Cardiac muscle cell (in vitro differentiated cells and primary cell): ENCODE data around the gene PADI3. TPM values are rescaled to one million over a fixed set of nuclear protein-coding genes. Genes with fewer than 3 reads are reported as not detected.

Source experiments
- DNase-seq, 2 donors: peaks; one replicate each; pipeline versions ENCODE4 v3.0.0 to v3.0.0-alpha.2; 2010 to 2017; ENCODE audit warnings: low read depth in 1 of 2, low spot score in 1 of 2
- H3K27ac ChIP-seq: fragments of 200-600 bp; sonication (generic); 2 replicates; pipeline ENCODE4 v1.5.1; 2016
- H3K27me3 ChIP-seq: fragments of 200-600 bp; sonication (generic); 2 replicates; pipeline ENCODE4 v1.6.0; 2016; ENCODE audit warnings: control low read depth
- H3K36me3 ChIP-seq: fragments of 200-600 bp; sonication (generic); 2 replicates; pipeline ENCODE4 v1.5.1; 2016; ENCODE audit warnings: control low read depth
- H3K4me1 ChIP-seq: fragments of 200-600 bp; sonication (generic); 2 replicates; pipeline ENCODE4 v1.8.1; 2017; ENCODE audit warnings: low read depth, mild to moderate bottlenecking, mixed run types
- H3K4me3 ChIP-seq: fragments of 200-600 bp; sonication (generic); 2 replicates; pipeline ENCODE4 v1.5.1; 2016; ENCODE audit warnings: mild to moderate bottlenecking
- H3K9me3 ChIP-seq: fragments of 200-600 bp; sonication (generic); 2 replicates; pipeline ENCODE4 v1.5.1; 2017; ENCODE audit warnings: low read depth, mild to moderate bottlenecking, control low read depth
- polyA plus RNA-seq: library from polyadenylated mRNA; unstranded; fragments of >200 nt; fragmentation: Nextera tagmentation; extraction: Ambion mirVana; gene quantifications from 2 replicates; pipeline ENCODE4 v1.2.1, GENCODE V29; 2016
- total RNA-seq: library from RNA; depleted of rRNA; stranded (reverse); fragments of >200 nt; gene quantifications from 2 replicates; pipeline ENCODE4 v1.2.3, GENCODE V29; 2016
- TF ChIP-seq, protein P1 (sequence below): IDR thresholded peaks from 2 replicates; pipeline ENCODE4 v1.5.1; 2012; ENCODE audit warnings: low read depth, mild to moderate bottlenecking, low read length

The PADI3 gene
- total and polyA plus RNA-seq, 2 experiments from 2014 or later: 0.24 TPM; not detected in 1

DNA sequence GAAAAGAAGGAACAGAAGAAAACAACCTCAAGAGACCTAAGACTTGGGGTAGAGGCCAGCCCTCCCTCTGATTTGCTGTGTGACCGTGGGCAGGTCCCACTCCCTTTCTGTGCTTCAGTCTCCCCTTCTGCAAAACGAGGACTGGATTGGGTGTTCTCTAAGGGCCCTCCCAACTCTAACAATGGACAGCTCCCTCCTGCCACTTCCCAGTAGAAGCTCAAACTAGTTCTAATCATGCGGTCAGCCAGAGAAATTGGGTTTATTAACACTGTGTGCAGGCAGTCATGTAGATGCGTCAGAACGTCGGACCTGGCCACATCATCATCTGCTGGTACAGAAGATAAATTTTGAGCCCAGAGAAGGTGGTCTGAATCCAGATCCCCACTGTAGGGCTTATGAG lies 57.5 kb downstream of the PADI3 start:
- no peak overlapping the region for H3K4me3 ChIP-seq
- TF ChIP-seq, protein P1, sequence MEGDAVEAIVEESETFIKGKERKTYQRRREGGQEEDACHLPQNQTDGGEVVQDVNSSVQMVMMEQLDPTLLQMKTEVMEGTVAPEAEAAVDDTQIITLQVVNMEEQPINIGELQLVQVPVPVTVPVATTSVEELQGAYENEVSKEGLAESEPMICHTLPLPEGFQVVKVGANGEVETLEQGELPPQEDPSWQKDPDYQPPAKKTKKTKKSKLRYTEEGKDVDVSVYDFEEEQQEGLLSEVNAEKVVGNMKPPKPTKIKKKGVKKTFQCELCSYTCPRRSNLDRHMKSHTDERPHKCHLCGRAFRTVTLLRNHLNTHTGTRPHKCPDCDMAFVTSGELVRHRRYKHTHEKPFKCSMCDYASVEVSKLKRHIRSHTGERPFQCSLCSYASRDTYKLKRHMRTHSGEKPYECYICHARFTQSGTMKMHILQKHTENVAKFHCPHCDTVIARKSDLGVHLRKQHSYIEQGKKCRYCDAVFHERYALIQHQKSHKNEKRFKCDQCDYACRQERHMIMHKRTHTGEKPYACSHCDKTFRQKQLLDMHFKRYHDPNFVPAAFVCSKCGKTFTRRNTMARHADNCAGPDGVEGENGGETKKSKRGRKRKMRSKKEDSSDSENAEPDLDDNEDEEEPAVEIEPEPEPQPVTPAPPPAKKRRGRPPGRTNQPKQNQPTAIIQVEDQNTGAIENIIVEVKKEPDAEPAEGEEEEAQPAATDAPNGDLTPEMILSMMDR: no peak

DNA sequence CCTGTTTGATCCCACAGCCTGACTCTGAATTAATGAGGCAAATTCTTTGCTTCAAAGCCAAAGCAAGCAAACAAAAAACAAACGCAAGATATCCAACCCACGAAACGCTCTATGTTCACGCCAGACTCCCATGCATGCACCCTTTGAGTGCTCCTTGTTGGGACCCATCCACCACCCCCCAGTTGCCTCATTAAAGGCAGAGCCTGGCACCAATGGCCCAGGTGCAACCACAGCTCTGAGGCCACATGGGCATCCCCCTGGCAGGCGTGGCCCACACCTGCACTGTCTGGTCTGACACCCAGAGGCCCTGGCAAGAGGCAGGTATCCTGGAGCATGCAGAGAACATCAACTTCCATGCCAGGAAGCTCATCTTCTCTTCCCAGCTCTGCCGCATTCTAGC lies 58.0 kb downstream of the PADI3 start:
- Histone ChIP-seq H3K4me3 (no peak overlapping the region), H3K9me3 (no peaks in the 10 kb centered on the region), H3K36me3 (no peaks in the 10 kb centered on the region), H3K4me1 (no peaks in the 10 kb centered on the region), H3K27ac (no peak overlapping the region), H3K27me3 (no peaks in the 10 kb centered on the region)
- TF ChIP-seq, protein P1: no peak
- DNase-seq: no peak

More for the DNA sequence above, 57.5 kb downstream of the PADI3 start:
- no peaks in the 10 kb centered on the region for H3K36me3 ChIP-seq
- no peak overlapping the region for H3K27ac ChIP-seq
- no peaks in the 10 kb centered on the region for H3K9me3 ChIP-seq
- H3K4me1 ChIP-seq: no peaks in the 10 kb centered on the region
- no peaks in the 10 kb centered on the region for H3K27me3 ChIP-seq
- DNase-seq: no peak

DNA sequence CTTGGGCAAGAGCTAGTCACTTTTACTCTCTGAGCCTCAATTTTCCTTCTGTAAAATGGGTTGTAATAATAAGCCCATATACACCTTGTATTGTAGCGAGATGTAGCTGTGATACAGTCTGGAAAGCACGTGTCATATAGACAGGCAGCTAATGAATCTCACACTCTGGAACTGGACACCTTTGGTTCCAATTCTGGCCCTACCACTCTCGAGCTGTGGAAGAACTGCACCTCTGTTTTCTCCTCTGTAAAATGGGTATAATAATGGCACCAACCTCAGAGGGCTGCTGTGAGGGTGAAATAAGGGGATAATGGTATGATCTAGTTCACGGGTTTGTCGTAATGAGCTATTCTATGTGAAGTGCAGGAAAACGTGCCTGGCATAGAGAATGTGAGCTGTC lies 58.4 kb downstream of the PADI3 start:
- Histone ChIP-seq H3K9me3 (no peaks in the 10 kb centered on the region), H3K4me3 (no peak overlapping the region), H3K27me3 (no peaks in the 10 kb centered on the region), H3K4me1 (no peaks in the 10 kb centered on the region), H3K36me3 (no peaks in the 10 kb centered on the region), H3K27ac (no peak overlapping the region)
- TF ChIP-seq, protein P1: no peak
- DNase-seq: no peak

DNA sequence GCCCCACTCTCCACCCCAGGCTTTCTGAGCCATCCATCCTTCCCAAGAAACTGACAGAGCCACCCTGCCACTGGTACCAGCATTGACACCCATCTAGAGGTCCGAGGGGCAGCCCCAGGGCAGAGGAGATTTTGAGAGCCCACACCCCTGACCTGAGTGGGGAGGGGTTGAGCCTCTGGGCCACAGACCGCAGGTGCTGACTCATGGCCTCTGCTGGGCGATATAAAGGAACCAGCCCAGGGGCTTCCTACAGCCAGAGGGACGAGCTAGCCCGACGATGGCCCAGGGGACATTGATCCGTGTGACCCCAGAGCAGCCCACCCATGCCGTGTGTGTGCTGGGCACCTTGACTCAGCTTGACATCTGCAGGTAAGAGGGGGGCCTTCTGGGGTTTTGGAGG lies 59.0 kb downstream of the PADI3 start, which contains the start of gene PADI4:
Gene PADI4, plus strand, starts transcription at position 252 of the 400 bp plus-strand sequence. Its CDS starts 26 bp downstream, at position 278.
- TF ChIP-seq, protein P1: no peak
- no peak for DNase-seq
- no peak within 1 kb of the TSS for H3K27ac ChIP-seq
- no peaks in the 10 kb centered on the region for H3K9me3 ChIP-seq
- no peaks in the 10 kb centered on the region for H3K27me3 ChIP-seq
- H3K4me1 ChIP-seq: no peaks in the 10 kb centered on the region
- H3K36me3 ChIP-seq: no peaks in the 10 kb centered on the region
- H3K4me3 ChIP-seq: no peak within 1 kb of the TSS

DNA sequence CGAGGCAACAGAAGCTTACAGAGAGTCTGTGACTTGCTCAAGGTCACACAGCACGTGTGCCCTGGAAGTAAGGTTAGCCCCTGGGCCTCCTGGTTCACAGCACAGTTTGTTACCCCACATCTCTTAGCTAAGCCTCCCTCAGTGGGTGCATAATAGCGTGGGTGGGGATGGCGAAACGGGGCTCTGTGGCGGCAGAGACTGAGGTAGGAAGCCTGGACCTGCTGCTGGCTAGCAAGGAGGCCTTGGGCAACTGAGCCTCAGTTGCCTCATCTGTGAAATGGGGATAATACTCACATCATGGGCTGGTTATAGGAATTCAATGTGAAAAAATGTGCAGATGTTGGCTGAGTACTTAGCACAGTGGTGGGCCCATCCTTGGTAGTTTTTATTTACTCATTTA lies 59.7 kb downstream of the PADI3 start:
- H3K27ac ChIP-seq: no peak overlapping the region
- H3K36me3 ChIP-seq: no peaks in the 10 kb centered on the region
- no peaks in the 10 kb centered on the region for H3K4me1 ChIP-seq
- H3K9me3 ChIP-seq: no peaks in the 10 kb centered on the region
- H3K4me3 ChIP-seq: no peak overlapping the region
- no peaks in the 10 kb centered on the region for H3K27me3 ChIP-seq
- TF ChIP-seq, protein P1: no peak
- DNase-seq: no peak
